ENCODE measurements around the gene LIPJ.

Gene LIPJ

GRCh38 chr10:88594482-88594881, 7.9 kb downstream of the LIPJ start:
- no peak for DNase-seq (ENCODE audit: low read depth in 2 of 3, low spot score in 2 of 3)

DNA sequence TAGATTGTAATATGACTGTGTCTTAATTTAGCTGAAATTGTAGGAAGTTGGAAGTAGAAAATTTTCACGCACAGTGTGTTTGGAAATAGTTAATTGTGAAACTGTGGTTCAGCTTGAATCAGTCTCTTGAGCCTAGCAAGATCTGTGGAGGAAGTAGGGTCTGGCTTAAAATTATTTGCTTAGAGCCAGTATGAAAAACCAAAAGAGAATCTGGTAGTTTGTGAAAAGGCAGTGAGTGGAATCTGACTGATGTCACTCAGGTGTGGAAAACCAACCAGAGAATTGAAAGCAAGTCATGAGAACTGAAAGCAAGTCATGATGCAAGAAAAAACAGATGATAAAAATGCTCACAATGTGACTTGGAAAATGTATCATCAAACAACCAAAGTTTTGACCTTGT, 11.5 kb downstream of the LIPJ start:
- no peak for DNase-seq (ENCODE audit: low read depth in 2 of 3, low spot score in 2 of 3)

DNA sequence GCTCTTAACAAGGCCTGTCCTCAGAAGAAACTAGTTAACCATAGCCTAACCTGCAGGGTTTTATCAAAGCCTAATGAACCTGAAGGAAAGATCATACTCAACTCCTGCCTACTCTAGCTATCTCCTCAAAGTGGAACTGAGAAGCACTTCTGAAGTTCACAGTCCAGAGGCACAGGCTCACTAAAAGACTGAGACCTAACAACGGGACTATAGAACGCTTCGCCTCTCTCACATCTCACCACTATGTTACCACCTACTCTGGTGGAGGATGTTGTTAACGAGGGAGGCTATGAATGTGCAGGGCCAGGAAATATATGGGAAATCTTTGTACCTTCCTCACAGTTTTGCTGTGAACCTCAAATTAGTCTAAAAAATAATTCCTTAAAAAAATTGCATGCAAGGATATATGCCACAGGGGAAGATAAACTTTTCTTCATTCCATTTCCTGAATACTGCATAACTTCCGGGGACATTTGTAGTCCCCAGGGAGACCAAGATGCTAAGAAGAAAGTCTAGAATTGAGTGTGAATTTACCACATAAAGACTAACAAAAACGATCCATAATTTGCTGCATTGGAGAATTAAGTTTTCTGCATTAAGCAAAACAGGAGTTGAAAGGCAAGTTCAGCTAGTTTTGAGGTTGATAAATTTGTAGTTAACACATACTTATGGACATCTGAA, 21.6 kb downstream of the LIPJ start:
- DNase-seq (ENCODE audit: low read depth in 2 of 3, low spot score in 2 of 3): no peak

GRCh38 chr10:88608780-88609179, 22.2 kb downstream of the LIPJ start:
- no peak for DNase-seq (ENCODE audit: low read depth in 2 of 3, low spot score in 2 of 3)

GRCh38 chr10:88616250-88616977, 29.9 kb downstream of the LIPJ start:
- no peak for DNase-seq (ENCODE audit: low read depth in 2 of 3, low spot score in 2 of 3)

DNA sequence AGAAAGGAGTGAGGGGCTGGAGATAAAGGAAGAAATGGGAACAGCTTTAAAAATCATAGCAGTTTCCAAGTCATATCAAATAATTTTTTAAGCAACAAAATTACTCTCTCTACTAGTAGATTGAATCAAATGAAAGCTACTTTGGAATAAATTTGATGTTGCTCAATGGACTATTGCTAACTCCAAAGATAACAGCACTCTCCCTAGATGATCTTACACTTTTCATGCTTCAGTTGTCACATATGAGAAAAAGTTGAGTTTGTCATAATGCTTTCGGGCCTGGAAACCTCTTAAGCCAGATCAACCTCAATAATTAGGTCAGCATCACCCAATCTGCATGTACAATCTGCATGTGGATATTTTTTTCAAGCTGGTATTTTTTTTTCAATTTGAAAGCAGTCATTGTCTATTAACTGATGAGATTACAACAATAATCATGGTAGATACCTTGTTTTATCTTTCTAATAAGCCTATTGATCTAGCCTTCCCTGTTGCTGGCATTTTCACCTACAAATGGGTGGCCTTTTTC, 31.3 kb downstream of the LIPJ start:
- DNase-seq (ENCODE audit: low read depth in 2 of 3, low spot score in 2 of 3): no peak

DNA sequence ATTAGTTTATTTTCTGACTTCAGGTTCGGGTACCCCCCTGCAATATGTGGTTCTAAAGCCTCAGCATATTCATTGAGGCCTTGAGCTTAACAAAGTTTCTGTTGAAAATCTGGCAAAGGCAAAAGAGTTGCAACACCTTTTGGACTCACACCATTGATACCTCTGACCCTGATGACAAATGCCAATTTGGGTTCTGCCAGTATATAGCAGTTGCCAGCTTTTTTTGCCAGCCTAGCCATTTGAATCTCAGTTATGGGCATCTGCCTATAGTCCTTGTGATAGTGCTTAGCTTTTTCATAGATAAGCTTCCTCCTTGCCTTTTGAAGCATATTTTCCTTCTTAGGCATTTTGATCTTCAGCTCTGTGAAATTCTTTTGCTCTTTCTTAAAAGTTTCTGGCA, 31.9 kb downstream of the LIPJ start:
- no peak for DNase-seq (ENCODE audit: low read depth in 2 of 3, low spot score in 2 of 3)

DNA sequence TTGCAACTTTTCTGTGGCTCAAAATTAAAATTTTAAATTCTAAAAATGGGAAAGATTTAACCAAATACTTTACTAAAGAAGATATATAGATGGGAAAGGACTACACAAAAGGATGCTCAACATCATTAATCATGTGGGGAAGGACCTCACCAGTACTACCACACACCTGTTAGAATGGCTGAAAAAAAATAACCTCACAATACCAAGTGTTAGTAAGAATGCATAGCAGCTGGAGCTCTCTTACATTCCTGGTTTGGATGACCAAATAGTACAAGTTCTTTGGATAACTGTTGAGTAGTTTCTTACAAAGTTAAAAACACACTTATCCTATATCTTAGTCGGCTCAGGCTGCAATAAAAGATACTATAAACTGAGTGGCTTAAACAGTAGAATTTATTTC, 33.9 kb downstream of the LIPJ start:
- DNase-seq (ENCODE audit: low read depth in 2 of 3, low spot score in 2 of 3): no peak

GRCh38 chr10:88623835-88624234, 37.3 kb downstream of the LIPJ start:
- no peak for DNase-seq (ENCODE audit: low read depth in 2 of 3, low spot score in 2 of 3)

- no peak for DNase-seq (ENCODE audit: low read depth in 2 of 3, low spot score in 2 of 3)
These were observed 38.3 kb downstream of the LIPJ start for GRCh38 chr10:88624840-88625239.

- no peak for DNase-seq (ENCODE audit: low read depth in 2 of 3, low spot score in 2 of 3)
These were observed 53.6 kb downstream of the LIPJ start for GRCh38 chr10:88640186-88640585.

- DNase-seq (ENCODE audit: low read depth in 2 of 3, low spot score in 2 of 3): no peak
These were observed 55.6 kb downstream of the LIPJ start for GRCh38 chr10:88642209-88642608.

GRCh38 chr10:88642963-88643362, 56.4 kb downstream of the LIPJ start:
- no peak for DNase-seq (ENCODE audit: low read depth in 2 of 3, low spot score in 2 of 3)

DNA sequence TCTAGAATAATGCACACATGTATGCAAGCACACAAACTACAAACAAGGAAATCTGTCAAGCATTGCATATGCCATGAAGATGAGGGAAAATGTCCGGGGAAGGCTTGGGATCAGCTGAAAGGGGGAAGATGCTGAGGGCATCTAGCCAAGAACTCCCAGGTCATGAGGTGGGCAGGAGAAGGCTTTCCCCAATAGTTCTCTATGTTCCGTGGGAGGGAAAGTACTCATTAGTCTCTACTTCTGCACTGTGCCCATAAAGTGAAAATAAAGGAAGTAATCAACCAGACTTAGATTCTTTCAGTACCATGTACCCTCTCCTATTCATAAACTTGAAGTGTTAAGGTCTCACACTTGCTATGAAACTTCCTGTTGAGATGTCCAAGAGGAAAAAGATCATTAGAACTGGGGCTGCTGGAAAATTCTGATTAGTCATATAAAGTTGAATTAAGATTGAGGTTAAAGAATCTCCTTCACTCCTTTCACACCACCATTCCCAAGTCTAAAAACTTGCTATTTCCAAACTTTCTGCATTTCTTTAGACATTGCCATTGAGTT, 60.6 kb downstream of the LIPJ start:
- no peak for DNase-seq (ENCODE audit: low read depth in 2 of 3, low spot score in 2 of 3)

DNA sequence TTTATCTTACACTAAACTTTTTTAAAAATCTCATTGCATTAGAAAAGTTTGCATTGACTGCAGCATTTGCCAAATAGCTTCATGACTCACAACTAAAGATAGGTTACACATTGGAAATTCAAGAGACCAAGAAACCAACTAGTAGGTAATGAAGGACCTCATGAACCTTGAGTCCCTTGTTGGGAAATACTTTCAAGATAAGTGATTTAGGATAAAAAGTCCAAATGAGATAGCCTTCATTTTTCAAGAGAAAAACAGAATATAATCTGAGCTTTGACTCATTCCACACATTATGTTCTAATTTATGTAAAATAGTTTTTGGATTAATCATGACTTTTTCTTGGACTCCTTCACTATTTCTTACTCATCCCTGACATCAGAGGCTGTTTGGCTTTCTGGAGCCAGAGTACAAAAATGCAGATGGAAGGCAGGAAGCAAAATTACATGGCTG, 64.6 kb downstream of the LIPJ start:
- DNase-seq (ENCODE audit: low read depth in 2 of 3, low spot score in 2 of 3): no peak

DNA sequence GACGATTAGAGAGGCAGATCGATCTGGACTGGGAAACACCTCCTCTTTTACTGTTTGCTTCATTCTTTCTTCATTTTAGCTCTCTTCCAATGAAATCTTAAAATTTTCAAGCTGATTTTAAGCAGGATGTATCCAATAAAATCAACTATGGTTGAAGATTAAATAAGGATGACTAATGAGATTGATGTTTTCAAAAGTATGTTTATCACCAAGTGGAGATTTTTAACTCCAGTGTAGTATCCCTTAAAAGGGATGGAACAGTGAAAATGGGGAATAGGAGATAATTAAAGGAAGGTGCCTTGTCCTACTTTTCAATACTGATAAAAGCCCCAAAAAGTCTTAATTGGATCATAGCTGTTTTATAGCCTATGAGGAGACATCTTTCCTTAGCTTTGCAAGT, 66.1 kb downstream of the LIPJ start:
- DNase-seq (ENCODE audit: low read depth in 2 of 3, low spot score in 2 of 3): no peak

Measured in activated CD8-positive, alpha-beta memory T cell treated with anti-CD3 and anti-CD28 coated beads for 48 hours (primary cell).